ENCODE results near the gene IL12A. TPM values are rescaled to one million over a fixed set of nuclear protein-coding genes. Genes with fewer than 3 reads are reported as not detected.
A peak's percentile ranks its signal among the peaks of the same experiment; 100 is the strongest.

IL12A gene
- total RNA-seq, 2 donors from 2014 or later: 0.25 to 0.69 TPM

GRCh38 chr3:160001148-160001760, 12.6 kb downstream of the IL12A start:
- H3K9ac ChIP-seq (ENCODE audit: low read depth in 2 of 2, low read length in 2 of 2): no peak overlapping the region
- no peak for DNase-seq
- H3K27me3 ChIP-seq: no peaks in the 10 kb centered on the region
- intact Hi-C loops (cut with DNase I): loop anchor here (5.0 to 10.0 kb wide), 2 partner anchors 74 to 386 kb away; no protein-coding TSS in a partner anchor
- no peaks in the 10 kb centered on the region for H3K9me3 ChIP-seq
- H3K27ac ChIP-seq: no peak overlapping the region
- no peak for TF ChIP-seq CTCF (IDR thresholded peaks at IDR 0.05)
- no peaks in the 10 kb centered on the region for H3K4me1 ChIP-seq
- no peaks in the 10 kb centered on the region for H3K36me3 ChIP-seq
- no peak overlapping the region for H3K4me3 ChIP-seq

GRCh38 chr3:160001850-160002623, 13.4 kb downstream of the IL12A start:
- Histone ChIP-seq H3K4me3 (no peak overlapping the region), H3K9ac (ENCODE audit: low read depth in 2 of 2, low read length in 2 of 2) (no peak overlapping the region), H3K27me3 (no peaks in the 10 kb centered on the region), H3K4me1 (no peaks in the 10 kb centered on the region), H3K9me3 (no peaks in the 10 kb centered on the region), H3K27ac (no peak overlapping the region), H3K36me3 (no peaks in the 10 kb centered on the region)
- no peak for TF ChIP-seq CTCF (IDR thresholded peaks at IDR 0.05)
- DNase-seq: no peak
- intact Hi-C loops (cut with DNase I): loop anchor here (2.0 to 10.0 kb wide), 3 partner anchors 75 to 387 kb away; no protein-coding TSS in a partner anchor

- no peaks in the 10 kb centered on the region for H3K9me3 ChIP-seq
- no peaks in the 10 kb centered on the region for H3K4me1 ChIP-seq
- peak; percentile 68 for DNase-seq
- H3K36me3 ChIP-seq: no peaks in the 10 kb centered on the region
- H3K27ac ChIP-seq: no peak overlapping the region
- H3K4me3 ChIP-seq: no peak overlapping the region
- peak; percentile 47 for TF ChIP-seq CTCF (IDR thresholded peaks at IDR 0.05)
- intact Hi-C loops (cut with DNase I): loop anchor here (2.0 to 10.0 kb wide), 3 partner anchors 76 to 389 kb away; no protein-coding TSS in a partner anchor
- no peaks in the 10 kb centered on the region for H3K27me3 ChIP-seq
- H3K9ac ChIP-seq (ENCODE audit: low read depth in 2 of 2, low read length in 2 of 2): no peak overlapping the region
Measured at GRCh38 chr3:160003520-160004128, 15.0 kb downstream of the IL12A start.

GRCh38 chr3:160005004-160005403, 16.4 kb downstream of the IL12A start:
- intact Hi-C loops (cut with DNase I): loop anchor here (5.0 to 10.0 kb wide), 3 partner anchors 178 to 743 kb away; no protein-coding TSS in a partner anchor
- H3K4me3 ChIP-seq: no peak overlapping the region
- H3K27me3 ChIP-seq: no peaks in the 10 kb centered on the region
- no peak for TF ChIP-seq CTCF (IDR thresholded peaks at IDR 0.05)
- H3K9ac ChIP-seq (ENCODE audit: low read depth in 2 of 2, low read length in 2 of 2): no peak overlapping the region
- no peaks in the 10 kb centered on the region for H3K36me3 ChIP-seq
- no peaks in the 10 kb centered on the region for H3K4me1 ChIP-seq
- H3K9me3 ChIP-seq: no peaks in the 10 kb centered on the region
- no peak overlapping the region for H3K27ac ChIP-seq
- no peak for DNase-seq

GRCh38 chr3:160006282-160007163, 17.9 kb downstream of the IL12A start:
- H3K27me3 ChIP-seq: no peaks in the 10 kb centered on the region
- H3K36me3 ChIP-seq: no peaks in the 10 kb centered on the region
- H3K4me1 ChIP-seq: no peaks in the 10 kb centered on the region
- no peaks in the 10 kb centered on the region for H3K9me3 ChIP-seq
- intact Hi-C loops (cut with DNase I): loop anchor here (5.0 to 10.0 kb wide), 3 partner anchors 179 to 744 kb away; no protein-coding TSS in a partner anchor
- no peak overlapping the region for H3K27ac ChIP-seq
- no peak overlapping the region for H3K4me3 ChIP-seq
- H3K9ac ChIP-seq (ENCODE audit: low read depth in 2 of 2, low read length in 2 of 2): no peak overlapping the region
- peak; percentile 55 for TF ChIP-seq CTCF (IDR thresholded peaks at IDR 0.05)
- peak; percentile 43 for DNase-seq

Data from colonic mucosa (tissue), 4 donors.